Pons (tissue), 1 donor: ENCODE data around the gene OR13C3.
"Not testable (repeated sequence)": the region's sequence is repeated elsewhere in the genome, so short reads cannot be mapped to it uniquely, and the experiment has no call there.

Experiments used
- DNase-seq: peaks from one replicate; pipeline ENCODE4 v3.0.0-alpha.2; 2016; ENCODE audit warnings: low spot score

OR13C3 gene

DNA sequence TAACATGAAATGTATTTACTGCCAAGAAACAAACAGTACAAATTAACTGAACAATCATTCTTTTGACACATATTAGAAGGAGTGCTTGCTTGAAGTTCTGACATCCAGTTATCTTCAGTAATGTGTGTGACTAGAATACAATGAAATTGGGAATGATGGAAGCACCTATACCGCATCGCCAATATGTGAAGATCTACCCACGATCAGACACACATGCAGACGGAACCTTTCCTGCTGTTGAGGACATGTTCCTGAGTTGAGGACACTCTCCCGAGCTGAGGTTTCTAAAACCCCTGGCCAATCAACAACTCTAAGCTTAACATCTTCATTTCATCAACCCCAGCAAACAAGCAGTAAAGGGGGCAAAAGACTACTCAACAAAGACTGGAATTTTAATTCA, at the start of gene OR13C3:
Gene OR13C3 (minus strand): TSS at position 101 of the 400 bp plus-strand sequence. CDS start 133 bp downstream, outside the sequence.
- no peak for DNase-seq

DNA sequence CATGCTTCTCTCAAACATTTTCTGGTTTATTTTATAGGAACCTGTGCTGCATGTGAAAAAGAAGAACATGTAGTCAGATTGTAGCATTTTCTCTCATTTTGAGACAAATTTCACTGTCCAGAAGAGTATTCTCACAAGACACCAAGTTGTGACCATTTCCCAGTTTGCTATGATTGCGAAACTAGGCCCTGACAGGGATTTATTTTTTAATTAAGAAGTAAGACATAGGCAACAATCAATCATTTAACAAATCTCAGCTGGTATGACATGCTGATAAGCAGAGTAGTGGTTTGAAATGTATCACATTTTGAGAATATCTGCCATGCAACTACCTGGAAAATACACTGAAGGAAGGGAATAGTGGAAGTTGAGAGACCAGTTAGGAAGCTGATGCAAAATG, 43.9 kb upstream of the OR13C3 start:
- DNase-seq, result no peak

DNA sequence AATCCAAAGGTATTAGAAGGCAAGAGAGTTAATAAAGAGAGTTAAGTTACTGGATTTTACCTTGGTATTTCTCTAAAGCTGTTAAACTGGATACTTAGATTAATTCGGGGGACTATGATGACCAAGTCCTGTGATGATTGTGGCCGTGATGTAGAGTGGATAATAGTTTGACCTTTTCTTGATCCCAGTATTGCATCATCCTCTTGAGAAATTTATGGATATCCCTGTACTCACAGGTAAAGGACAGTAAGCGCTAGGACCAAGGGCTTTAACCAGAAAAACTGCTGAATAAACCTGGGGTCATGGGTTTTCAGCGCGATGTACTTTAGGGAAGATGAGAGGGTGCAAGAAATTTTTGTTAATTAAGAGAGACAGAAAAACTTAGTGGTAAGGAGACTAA, 40.6 kb upstream of the OR13C3 start:
- DNase-seq, result no peak

DNA sequence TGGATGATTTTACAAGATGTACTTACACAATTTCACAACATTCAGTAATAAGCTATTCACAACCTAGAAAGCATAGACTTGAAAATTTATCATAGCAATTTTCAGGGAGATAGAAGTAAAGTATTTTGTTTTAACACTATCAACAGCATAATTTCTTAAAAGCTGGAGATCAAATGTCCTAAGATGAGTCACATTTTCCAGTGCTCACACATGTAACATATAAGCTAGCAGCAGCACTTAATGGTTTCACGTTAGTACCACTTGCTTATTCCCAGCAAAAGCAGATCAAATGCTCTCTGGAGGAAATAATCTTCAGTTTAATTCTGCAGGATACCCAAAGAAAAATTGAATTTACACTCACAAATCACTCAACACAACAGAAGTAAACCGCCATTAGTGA, 38.8 kb upstream of the OR13C3 start:
- no peak for DNase-seq

DNA sequence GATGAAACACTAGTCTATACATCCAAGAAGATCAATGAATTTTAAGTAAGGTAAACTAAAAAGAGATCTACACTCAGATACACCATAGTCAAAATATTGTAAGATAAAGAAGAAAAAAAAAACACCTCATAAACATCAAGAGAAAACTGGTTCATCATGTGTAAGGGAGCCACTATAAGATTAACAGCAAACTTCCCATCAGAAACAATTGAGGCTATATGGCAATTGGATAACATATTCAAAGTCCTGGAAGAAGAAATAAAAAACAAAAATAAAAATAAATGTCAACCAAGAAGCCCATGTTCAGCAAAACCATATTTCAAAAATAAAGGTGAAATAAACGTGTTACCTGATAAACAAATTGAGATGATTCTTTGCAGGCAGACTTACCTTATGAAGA, 36.0 kb upstream of the OR13C3 start:
- DNase-seq, result no peak

DNA sequence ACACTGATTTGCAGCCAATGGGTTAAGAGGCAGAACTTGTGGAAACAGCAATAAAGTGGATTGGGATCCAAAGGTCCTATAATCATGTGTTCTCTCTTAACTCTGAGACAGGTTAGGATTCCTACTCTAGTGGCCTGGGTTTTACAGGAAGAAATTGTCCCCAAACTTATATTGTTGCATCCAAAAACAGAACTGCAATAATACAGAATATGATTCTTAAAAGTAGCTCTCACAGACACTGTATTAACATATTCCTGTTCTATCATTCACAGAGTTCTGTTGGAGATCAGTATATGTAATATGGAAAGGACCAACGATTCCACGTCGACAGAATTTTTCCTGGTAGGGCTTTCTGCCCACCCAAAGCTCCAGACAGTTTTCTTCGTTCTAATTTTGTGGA, 32.2 kb upstream of the OR13C3 start, which contains the start of gene OR13C8:
Gene OR13C8 (plus strand): TSS at position 301 of the 400 bp plus-strand sequence. CDS start 0 bp downstream, at position 301.
- DNase-seq, result no peak

DNA sequence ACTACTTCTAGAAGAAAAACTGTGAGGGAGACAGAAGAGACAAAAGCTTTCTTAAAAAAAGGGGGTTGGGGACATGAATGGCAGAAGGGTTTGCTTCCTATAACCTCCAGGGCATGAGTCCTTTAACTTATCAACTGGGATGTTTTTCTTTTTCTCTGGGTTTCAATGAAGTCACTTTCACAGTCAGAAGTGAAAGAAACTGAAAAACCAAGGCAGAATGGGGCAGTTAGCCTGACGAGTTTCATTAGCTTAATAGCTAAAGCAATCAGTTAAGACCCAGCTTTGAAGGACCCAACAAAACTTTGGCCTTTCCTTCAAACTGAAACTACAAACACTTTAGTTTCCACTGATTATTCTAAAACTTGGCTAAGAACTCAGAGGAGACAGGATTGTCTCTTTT, 27.7 kb upstream of the OR13C3 start:
- no peak for DNase-seq

DNA sequence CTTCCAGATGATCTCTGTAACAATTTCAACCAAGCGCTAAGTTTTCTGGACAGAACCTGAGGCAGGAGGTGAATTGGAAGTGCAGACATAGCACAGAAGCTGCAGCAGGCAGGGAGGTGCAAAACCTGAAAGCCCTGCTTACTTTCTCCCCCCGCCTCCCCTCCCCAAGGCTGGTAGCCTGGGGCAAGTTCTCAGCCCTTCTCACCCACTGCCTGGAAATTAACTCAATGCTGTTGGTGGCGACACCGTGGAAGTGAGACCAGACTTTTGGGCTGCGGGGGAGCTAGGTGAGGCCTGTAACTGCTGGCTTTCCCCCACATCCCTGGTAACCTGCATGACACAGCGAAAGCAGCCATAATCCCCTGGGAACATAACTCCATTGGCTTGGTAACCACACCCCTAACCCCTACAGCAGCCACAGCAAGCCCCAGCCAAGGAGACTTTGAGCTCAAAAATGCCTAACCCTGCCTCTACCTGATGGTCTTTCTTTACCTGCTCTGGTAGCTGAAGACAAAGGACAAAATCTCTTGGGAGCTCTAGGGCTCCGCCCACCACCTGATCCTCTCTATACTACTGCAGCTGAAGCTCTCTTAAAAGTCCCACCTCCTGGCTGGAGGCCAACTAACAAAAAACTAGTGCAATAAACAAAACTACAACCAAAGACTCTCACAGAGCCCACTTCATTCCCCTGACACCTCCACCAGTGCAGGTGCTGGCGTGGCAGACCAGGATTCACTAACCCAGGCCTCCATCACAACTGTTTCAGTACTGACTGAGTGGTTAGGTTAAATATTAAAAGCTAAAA, 20.4 kb upstream of the OR13C3 start:
- DNase-seq, result no peak

DNA sequence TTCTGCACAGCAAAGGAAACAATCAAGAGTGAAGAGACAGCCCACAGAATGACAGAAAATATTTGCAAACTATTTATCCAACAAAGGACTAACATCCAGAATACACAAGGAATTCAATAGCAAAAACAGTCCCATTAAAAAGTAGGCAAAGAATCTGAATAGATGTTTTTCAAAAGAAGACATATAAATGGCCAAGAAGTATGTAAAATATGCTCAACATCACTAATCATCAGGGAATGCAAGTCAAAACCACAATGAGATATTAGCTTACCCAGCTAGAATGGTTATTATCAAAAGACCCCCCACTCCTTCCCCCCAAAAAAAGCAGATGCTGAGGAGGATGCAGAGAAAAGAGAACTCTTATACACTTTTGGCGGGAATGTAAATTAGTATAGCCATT, 18.9 kb upstream of the OR13C3 start:
- no peak for DNase-seq

DNA sequence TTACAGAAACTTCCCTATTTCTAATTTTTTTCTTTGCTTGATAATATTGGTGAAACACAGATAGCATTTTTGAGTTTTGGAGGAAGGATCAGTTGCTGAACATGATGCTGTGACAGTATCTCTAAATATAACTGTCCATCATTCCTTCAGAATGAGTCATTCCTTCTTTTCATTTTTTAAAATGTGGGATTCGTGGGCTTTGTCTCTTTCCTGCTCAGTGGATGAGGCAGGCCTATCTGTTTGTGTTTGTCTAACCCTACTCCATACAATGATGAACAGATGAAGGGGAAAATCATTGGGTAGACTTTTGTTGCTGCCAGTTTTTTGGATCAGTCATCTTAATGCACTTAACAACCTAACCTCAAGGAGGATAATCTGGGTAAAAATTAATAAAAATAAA, 16.6 kb upstream of the OR13C3 start:
- DNase-seq, result no peak

DNA sequence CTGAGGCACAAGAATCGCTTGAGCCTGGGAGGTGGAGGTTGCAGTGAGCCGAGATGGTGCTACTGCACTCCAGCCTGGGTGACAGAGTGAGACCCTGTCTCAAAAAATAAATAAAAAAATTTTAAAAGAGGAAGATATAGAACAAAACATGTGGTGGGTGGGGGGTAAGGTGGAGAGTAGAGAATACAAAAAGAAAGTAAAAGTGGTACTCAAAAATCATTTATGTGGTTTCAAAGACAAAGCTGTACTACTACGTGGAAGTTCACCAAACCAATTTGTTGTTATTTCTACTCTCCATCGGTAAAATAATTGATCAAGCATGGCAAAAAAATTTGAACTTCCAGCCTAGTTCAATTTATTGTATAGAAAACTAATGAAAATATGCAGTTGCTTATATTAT, 8.0 kb upstream of the OR13C3 start:
- DNase-seq, result no peak

DNA sequence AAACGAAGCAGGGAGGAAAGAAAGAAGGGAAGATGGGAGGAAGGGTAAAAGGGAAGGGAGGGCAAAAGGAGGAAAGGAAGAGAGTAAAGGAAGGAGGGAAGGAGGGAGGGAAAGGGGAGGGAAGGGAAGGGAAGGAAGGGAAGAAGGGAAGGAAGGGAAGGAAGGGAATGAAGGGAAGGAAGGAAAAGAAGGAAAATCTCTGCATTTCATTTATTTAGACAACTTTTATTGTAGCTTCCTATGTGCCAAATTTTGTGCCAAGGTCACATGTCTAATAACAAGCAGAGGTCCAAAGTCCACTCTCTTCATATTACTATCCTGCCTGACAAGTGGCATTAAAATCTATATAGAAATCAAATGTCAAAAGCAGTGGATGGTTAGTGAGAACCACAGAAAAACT, 2.6 kb upstream of the OR13C3 start:
- DNase-seq, result no peak

DNA sequence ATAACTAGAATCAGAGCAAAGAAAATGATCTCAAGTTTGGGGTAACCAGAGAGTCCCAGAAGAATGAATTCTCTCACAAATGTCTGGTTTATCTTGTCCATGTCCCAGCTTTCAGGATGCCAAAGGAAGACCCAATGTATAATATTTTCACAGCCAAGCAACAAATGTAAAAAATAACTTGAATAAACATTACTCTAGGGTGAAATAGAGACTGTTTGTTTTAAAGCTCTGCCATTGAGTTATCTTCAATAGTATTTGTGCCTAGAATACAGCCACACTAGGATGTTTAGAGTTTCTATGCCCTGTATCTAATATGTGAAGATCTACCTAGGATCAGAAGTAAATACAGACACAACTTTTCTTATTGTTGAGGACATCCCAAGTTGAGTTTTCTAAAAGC, 9.5 kb downstream of the OR13C3 start, which contains the start of gene OR13C4:
Gene OR13C4 (minus strand): TSS at position 101 of the 400 bp plus-strand sequence. CDS start 0 bp downstream, at position 101.
- DNase-seq, result no peak

DNA sequence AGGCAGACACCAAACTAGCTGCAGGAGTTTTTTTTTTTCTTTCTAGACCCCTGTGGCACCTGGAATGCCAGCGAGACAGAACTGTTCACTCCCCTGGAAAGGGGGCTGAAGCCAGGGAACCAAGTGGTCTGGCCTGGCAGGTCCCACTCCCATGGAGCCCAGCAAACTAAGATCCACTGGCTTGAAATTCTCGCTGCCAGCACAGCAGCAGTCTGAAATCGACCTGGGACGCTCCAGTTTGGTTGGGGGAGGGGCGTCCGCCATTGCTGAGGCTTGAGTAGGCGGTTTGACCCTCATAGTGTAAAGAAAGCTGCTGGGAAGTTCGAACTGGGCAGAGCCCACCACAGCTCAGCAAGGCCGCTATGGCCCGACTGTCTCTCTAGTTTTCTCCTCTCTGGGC, 16.4 kb downstream of the OR13C3 start:
- not testable (repeated sequence) for DNase-seq

DNA sequence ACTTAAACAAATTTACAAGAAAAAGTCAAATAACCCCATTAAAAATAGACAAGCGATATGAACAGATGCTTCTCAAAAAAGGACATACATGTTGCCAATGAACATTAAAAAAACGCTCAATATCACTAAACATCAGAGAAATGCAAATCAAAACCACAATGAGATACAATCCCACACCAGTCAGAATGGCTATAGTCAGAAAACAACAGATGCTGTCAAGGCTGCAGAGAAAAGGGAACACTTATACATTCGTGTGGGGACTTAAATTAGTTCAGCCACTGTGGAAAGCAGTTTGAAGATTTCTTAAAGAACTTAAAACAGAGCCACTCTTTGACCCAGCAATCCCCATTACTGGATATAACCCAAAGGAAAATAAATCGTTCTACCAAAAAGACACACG, 21.8 kb downstream of the OR13C3 start:
- DNase-seq, result no peak

DNA sequence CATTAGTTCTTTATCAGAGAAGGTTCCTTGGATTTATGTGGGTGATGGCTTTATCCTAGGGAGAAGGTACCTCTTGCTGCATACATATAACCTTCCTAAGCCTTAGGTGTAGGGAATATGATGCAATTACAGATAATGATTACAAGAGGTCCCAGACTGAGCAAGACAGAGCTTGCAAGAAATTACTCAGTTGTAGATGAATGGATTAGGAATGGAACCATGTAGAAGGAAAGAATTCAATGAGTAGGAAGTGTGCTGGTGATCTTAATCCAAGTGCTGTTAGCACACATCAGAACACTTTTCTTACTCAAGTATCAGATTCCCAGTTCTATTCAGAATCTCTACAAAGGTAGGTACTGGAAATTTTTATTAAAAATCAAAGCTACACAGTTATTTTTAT, 30.1 kb downstream of the OR13C3 start:
- DNase-seq, result no peak

DNA sequence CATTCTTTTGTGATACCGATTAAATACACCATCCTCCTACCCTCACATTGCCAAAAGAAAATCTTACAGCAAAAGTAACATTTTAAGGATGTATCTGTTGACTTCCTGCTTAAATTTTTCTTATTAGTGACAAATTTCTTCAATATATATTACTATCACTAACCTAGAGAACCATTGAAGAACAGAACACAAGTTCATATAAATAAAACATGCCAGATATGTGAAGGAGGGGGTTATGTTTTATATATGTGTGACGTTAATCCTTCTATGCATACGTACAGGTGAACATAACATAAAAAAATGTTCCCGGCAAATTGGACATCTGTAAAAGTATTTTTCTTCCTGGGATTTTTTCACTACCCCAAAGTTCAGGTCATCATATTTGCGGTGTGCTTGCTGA, 32.7 kb downstream of the OR13C3 start, which contains the start of gene OR13F1:
Gene OR13F1 (plus strand): TSS at position 301 of the 400 bp plus-strand sequence. CDS start 0 bp downstream, at position 301.
- no peak for DNase-seq

DNA sequence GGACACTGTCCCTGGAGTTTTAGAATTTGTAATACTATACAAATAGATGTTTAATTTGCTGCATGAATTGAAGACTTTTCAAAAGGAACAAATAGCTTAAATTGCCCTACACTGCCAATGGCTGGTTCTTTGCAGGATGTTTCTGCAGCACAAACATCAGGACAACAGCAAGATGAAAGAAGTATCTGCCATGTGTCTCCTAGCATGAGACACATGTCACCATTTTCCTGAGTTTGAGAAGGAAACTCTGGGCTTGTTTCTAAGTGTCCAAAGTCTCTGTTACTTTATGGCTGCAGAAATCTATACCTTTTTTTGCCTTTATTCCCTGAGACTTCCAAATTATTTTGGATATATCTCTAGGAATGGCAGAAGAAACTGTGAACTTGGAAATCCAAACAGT, 33.2 kb downstream of the OR13C3 start:
- DNase-seq, result no peak

DNA sequence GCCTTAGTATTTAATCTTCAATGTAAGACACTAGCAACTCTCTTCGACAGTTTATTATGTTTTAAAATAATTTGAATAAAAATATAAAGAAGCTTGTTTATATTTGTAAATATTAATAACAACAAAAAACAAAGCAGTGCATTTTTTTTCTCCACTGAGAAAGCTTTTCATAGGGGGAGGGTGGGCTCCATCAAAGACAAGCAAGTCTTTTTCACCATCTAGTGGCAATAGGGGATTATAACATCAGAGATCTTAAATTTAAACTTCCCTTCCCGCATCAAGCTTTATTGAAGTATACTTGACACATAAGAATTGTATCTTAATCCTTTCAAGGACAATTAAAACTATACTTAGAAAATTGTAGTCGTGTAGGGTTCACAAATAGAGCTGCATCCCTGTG, 41.8 kb downstream of the OR13C3 start:
- DNase-seq, result no peak
